GM18511 (cell line): ENCODE data around the gene NEAT1.
A peak's percentile ranks its signal among the peaks of the same experiment; 100 is the strongest.

ENCODE experiments used
- ATAC-seq: cut with Tn5 transposase; IDR thresholded peaks from one replicate; pipeline ENCODE4 v1.9.1; 2021; ENCODE audit warnings: mild to moderate bottlenecking, moderate library complexity; ENCODE audit not compliant: unreplicated experiment

The NEAT1 gene

GRCh38 chr11:65433657-65434056, 11.1 kb downstream of the NEAT1 start:
- ATAC-seq, result no peak

GRCh38 chr11:65434057-65434666, 11.6 kb downstream of the NEAT1 start:
- ATAC-seq, result no peak

GRCh38 chr11:65434667-65435410, 12.2 kb downstream of the NEAT1 start:
- ATAC-seq, result no peak

- ATAC-seq, result no peak
Observed at GRCh38 chr11:65435411-65435931, 12.9 kb downstream of the NEAT1 start.

- ATAC-seq, result no peak
Observed at GRCh38 chr11:65435981-65436411, 13.4 kb downstream of the NEAT1 start.

GRCh38 chr11:65436412-65437032, 13.9 kb downstream of the NEAT1 start:
- no peak for ATAC-seq

GRCh38 chr11:65437436-65438227, 15.0 kb downstream of the NEAT1 start:
- no peak for ATAC-seq

- ATAC-seq, result no peak
Observed at GRCh38 chr11:65438257-65439151, 15.9 kb downstream of the NEAT1 start.

- no peak for ATAC-seq
Observed at GRCh38 chr11:65439331-65440181, 17.0 kb downstream of the NEAT1 start.

GRCh38 chr11:65440831-65441499, 18.4 kb downstream of the NEAT1 start:
- ATAC-seq, result peak; percentile 67

- no peak for ATAC-seq
Observed at GRCh38 chr11:65442842-65443331, 20.3 kb downstream of the NEAT1 start.

GRCh38 chr11:65444314-65445051, 21.9 kb downstream of the NEAT1 start:
- no peak for ATAC-seq

GRCh38 chr11:65445101-65445603, 22.6 kb downstream of the NEAT1 start:
- no peak for ATAC-seq

- ATAC-seq, result no peak
Observed at GRCh38 chr11:65445604-65446445, 23.2 kb downstream of the NEAT1 start.

- no peak for ATAC-seq
Observed at GRCh38 chr11:65446446-65447277, 24.1 kb downstream of the NEAT1 start.

GRCh38 chr11:65448074-65448417, 25.4 kb downstream of the NEAT1 start:
- ATAC-seq, result no peak
